ENCODE measurements around the gene SCAPER.
"Not testable (repeated sequence)": the region's sequence is repeated elsewhere in the genome, so short reads cannot be mapped to it uniquely, and the experiment has no call there.

The SCAPER gene

GRCh38 chr15:76714950-76715349 lies 190.2 kb downstream of the SCAPER start:
- H3K27me3 ChIP-seq (ENCODE audit: insufficient read depth, poor library complexity, severe bottlenecking): no peaks in the 10 kb centered on the region
- no peak for DNase-seq (ENCODE audit: low read depth in 1 of 2, low spot score in 1 of 2)
- no peak overlapping the region for H3K4me3 ChIP-seq (replicated peaks; ENCODE audit: insufficient read depth, low read length)
- no peak overlapping the region for H3K27ac ChIP-seq (replicated peaks)
- TF ChIP-seq SPI1 (IDR thresholded peaks at IDR 0.05; ENCODE audit: borderline replicate concordance, low read depth) (no peak), CTCF (IDR thresholded peaks at IDR 0.05; ENCODE audit: insufficient read depth, low read length) (no peak), GABPA (IDR thresholded peaks at IDR 0.05; ENCODE audit: low read depth) (no peak), POLR2AphosphoS5 (IDR thresholded peaks at IDR 0.05; ENCODE audit: low read depth) (no peak)
- TF ChIP-seq, protein P1, sequence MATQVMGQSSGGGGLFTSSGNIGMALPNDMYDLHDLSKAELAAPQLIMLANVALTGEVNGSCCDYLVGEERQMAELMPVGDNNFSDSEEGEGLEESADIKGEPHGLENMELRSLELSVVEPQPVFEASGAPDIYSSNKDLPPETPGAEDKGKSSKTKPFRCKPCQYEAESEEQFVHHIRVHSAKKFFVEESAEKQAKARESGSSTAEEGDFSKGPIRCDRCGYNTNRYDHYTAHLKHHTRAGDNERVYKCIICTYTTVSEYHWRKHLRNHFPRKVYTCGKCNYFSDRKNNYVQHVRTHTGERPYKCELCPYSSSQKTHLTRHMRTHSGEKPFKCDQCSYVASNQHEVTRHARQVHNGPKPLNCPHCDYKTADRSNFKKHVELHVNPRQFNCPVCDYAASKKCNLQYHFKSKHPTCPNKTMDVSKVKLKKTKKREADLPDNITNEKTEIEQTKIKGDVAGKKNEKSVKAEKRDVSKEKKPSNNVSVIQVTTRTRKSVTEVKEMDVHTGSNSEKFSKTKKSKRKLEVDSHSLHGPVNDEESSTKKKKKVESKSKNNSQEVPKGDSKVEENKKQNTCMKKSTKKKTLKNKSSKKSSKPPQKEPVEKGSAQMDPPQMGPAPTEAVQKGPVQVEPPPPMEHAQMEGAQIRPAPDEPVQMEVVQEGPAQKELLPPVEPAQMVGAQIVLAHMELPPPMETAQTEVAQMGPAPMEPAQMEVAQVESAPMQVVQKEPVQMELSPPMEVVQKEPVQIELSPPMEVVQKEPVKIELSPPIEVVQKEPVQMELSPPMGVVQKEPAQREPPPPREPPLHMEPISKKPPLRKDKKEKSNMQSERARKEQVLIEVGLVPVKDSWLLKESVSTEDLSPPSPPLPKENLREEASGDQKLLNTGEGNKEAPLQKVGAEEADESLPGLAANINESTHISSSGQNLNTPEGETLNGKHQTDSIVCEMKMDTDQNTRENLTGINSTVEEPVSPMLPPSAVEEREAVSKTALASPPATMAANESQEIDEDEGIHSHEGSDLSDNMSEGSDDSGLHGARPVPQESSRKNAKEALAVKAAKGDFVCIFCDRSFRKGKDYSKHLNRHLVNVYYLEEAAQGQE (IDR thresholded peaks at IDR 0.05; ENCODE audit: insufficient replicate concordance, low read depth): no peak

DNA sequence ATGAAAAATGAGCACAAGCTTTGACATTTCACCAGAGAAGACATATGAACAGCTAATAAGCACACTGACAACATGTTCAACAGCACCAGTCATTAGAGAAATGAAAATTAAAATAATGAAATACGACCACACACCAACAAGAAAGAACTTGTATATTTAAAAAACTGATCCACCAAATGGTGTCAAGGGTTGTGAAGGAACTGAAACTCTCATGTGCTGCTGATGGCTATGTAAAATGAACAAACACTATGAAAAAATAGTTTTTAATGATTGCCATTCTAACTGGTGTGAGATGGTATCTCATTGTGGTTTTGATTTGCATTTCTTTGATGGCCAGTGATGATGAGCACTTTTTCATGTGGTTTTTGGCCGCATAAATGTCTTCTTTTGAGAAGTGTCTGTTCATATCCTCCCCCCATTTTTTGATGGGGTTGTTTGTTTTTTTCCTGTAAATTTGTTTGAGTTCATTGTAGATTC lies 193.8 kb downstream of the SCAPER start:
- Histone ChIP-seq H3K27me3 (ENCODE audit: insufficient read depth, poor library complexity, severe bottlenecking) (no peaks in the 10 kb centered on the region), H3K27ac (replicated peaks) (no peak overlapping the region), H3K4me3 (replicated peaks; ENCODE audit: insufficient read depth, low read length) (no peak overlapping the region)
- TF ChIP-seq SPI1 (IDR thresholded peaks at IDR 0.05; ENCODE audit: borderline replicate concordance, low read depth): no peak
- TF ChIP-seq, protein P1 (IDR thresholded peaks at IDR 0.05; ENCODE audit: insufficient replicate concordance, low read depth): no peak
- no peak for TF ChIP-seq POLR2AphosphoS5 (IDR thresholded peaks at IDR 0.05; ENCODE audit: low read depth)
- DNase-seq (ENCODE audit: low read depth in 1 of 2, low spot score in 1 of 2): no peak

DNA sequence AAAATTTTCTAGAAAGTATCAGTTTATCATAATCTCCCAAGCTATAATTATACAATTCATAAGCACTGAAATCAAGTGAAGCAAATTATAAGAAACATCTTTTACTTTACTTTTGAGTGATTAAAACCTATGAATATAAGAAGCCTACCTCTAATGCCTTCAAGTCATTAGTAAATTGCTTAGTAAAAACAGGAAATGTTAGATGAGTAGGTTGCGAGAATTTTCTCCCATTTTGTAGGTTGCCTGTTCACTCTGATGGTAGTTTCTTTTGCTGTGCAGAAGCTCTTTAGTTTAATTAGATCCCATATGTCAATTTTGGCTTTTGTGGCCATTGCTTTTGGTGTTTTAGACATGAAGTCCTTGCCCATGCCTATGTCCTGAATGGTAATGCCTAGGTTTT lies 201.1 kb downstream of the SCAPER start:
- H3K27ac ChIP-seq (replicated peaks); H3K4me3 ChIP-seq (replicated peaks; ENCODE audit: insufficient read depth, low read length); H3K27me3 ChIP-seq (ENCODE audit: insufficient read depth, poor library complexity, severe bottlenecking); DNase-seq (ENCODE audit: low read depth in 1 of 2, low spot score in 1 of 2): not testable (repeated sequence)

DNA sequence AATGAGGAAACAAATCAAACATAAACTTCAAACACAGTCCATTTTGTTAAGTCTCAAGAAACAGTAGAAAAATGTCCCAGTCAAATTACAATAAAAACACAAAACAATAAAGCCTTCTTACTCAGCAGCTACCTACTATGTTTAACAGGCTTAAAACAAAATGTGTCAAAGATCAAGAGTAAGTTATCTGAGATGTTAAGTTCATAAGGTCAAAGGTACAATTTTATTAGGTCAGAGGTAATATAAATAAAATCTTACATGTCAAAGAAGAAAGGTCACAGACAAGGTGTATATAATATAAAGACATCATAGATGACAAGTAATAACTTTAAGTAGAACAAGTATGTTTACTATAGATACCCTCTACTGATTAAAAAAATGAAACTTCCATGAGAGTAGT lies 208.3 kb downstream of the SCAPER start:
- no peak for DNase-seq (ENCODE audit: low read depth in 1 of 2, low spot score in 1 of 2)
- no peak for TF ChIP-seq GABPA (IDR thresholded peaks at IDR 0.05; ENCODE audit: low read depth)
- TF ChIP-seq POLR2AphosphoS5 (IDR thresholded peaks at IDR 0.05; ENCODE audit: low read depth): no peak
- TF ChIP-seq CTCF (IDR thresholded peaks at IDR 0.05; ENCODE audit: insufficient read depth, low read length): no peak
- TF ChIP-seq SPI1 (IDR thresholded peaks at IDR 0.05; ENCODE audit: borderline replicate concordance, low read depth): no peak
- TF ChIP-seq, protein P1 (IDR thresholded peaks at IDR 0.05; ENCODE audit: insufficient replicate concordance, low read depth): no peak
- Histone ChIP-seq H3K27me3 (ENCODE audit: insufficient read depth, poor library complexity, severe bottlenecking) (no peaks in the 10 kb centered on the region), H3K27ac (replicated peaks) (no peak overlapping the region), H3K4me3 (replicated peaks; ENCODE audit: insufficient read depth, low read length) (no peak overlapping the region)

DNA sequence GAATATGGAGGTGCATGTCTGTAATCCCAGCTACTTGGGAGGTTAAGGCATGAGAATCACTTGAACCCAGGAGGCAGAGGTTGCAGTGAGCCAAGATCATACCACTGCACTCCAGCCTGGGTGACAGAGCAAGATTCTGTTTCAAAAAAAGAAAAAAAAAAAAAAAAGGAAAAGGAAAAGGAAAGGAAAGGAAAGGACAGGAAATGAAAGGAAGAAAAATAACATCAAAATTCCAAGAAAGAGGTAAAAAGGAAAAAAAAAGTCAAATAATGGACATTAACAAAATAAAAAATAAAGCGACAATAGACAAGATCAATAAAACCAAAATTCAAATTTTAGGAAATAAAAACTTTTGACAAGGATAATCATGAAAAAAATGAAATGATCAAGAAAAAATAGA lies 212.6 kb downstream of the SCAPER start:
- H3K27ac ChIP-seq (replicated peaks); H3K27me3 ChIP-seq (ENCODE audit: insufficient read depth, poor library complexity, severe bottlenecking); DNase-seq (ENCODE audit: low read depth in 1 of 2, low spot score in 1 of 2); H3K4me3 ChIP-seq (replicated peaks; ENCODE audit: insufficient read depth, low read length): not testable (repeated sequence)

- not testable (repeated sequence) for DNase-seq (ENCODE audit: low read depth in 1 of 2, low spot score in 1 of 2); H3K27ac ChIP-seq (replicated peaks); H3K27me3 ChIP-seq (ENCODE audit: insufficient read depth, poor library complexity, severe bottlenecking); H3K4me3 ChIP-seq (replicated peaks; ENCODE audit: insufficient read depth, low read length)
Observed at GRCh38 chr15:76687592-76687991, 217.5 kb downstream of the SCAPER start.

Data from HL-60 (cell line).